NCI-H345 treated with DMSO at 0.1 percent for 48 hours (cell line): ENCODE measurements around the gene KRT34.
"Not testable (repeated sequence)": the region's sequence is repeated elsewhere in the genome, so short reads cannot be mapped to it uniquely, and the experiment has no call there.

ENCODE experiments used
- DNase-seq: peaks from one replicate; lab custom pipeline; 2025; ENCODE audit not compliant: unreplicated experiment; lab: John Stamatoyannopoulos, UW

KRT34 gene

GRCh38 chr17:41381943-41382342 is at the start of gene KRT34:
Gene KRT34 (minus strand): TSS chr17:41382306. CDS start chr17:41382246, 60 bp downstream.
- DNase-seq: not testable (repeated sequence)

- DNase-seq: not testable (repeated sequence)
Measured at GRCh38 chr17:41430376-41430775, 48.3 kb upstream of the KRT34 start.

GRCh38 chr17:41429667-41430066 is 47.6 kb upstream of the KRT34 start:
- no peak for DNase-seq

- no peak for DNase-seq
Measured at GRCh38 chr17:41428591-41429291, 46.6 kb upstream of the KRT34 start.

- DNase-seq: no peak
Measured at GRCh38 chr17:41424111-41424635, 42.1 kb upstream of the KRT34 start, which contains the start of gene KRT37. Gene KRT37 (minus strand): TSS chr17:41424585. CDS start chr17:41424523, 62 bp downstream.

- not testable (repeated sequence) for DNase-seq
Measured at GRCh38 chr17:41422586-41422985, 40.5 kb upstream of the KRT34 start.

- DNase-seq: no peak
Measured at GRCh38 chr17:41421617-41422016, 39.5 kb upstream of the KRT34 start.

- DNase-seq: no peak
Measured at GRCh38 chr17:41421116-41421515, 39.0 kb upstream of the KRT34 start.

GRCh38 chr17:41420134-41420533 is 38.0 kb upstream of the KRT34 start:
- DNase-seq: no peak

GRCh38 chr17:41419716-41420115 is 37.6 kb upstream of the KRT34 start:
- DNase-seq: no peak

- DNase-seq: no peak
Measured at GRCh38 chr17:41418116-41418860, 36.2 kb upstream of the KRT34 start.

- no peak for DNase-seq
Measured at GRCh38 chr17:41417576-41418015, 35.5 kb upstream of the KRT34 start.

GRCh38 chr17:41417127-41417526 is 35.0 kb upstream of the KRT34 start:
- no peak for DNase-seq

- no peak for DNase-seq
Measured at GRCh38 chr17:41416479-41416878, 34.4 kb upstream of the KRT34 start.

- DNase-seq: no peak
Measured at GRCh38 chr17:41415833-41416335, 33.8 kb upstream of the KRT34 start.

- DNase-seq: no peak
Measured at GRCh38 chr17:41415411-41415810, 33.3 kb upstream of the KRT34 start.

GRCh38 chr17:41413982-41414381 is 31.9 kb upstream of the KRT34 start:
- no peak for DNase-seq

GRCh38 chr17:41413353-41413957 is 31.3 kb upstream of the KRT34 start:
- DNase-seq: no peak

- no peak for DNase-seq
Measured at GRCh38 chr17:41411072-41411840, 29.1 kb upstream of the KRT34 start.

- no peak for DNase-seq
Measured at GRCh38 chr17:41407226-41407625, 25.1 kb upstream of the KRT34 start.

GRCh38 chr17:41406205-41406604 is 24.1 kb upstream of the KRT34 start:
- no peak for DNase-seq
